Measurements from ENCODE around the gene SNX25. TPM values are rescaled to one million over a fixed set of nuclear protein-coding genes. Genes with fewer than 3 reads are reported as not detected.

Gene SNX25
- polyA plus RNA-seq, 1 of the 3 experiments (the other 2 are of a cell fraction): 8.5 TPM

GRCh38 chr4:185242749-185243533 lies 33.5 kb downstream of the SNX25 start (continued):
- TF ChIP-seq YY1 (IDR thresholded peaks at IDR 0.05; ENCODE audit: low read depth): no peak
- no peak for TF ChIP-seq TAF1 (IDR thresholded peaks at IDR 0.05; ENCODE audit: borderline replicate concordance, low read depth, low read length)
- TF ChIP-seq FOXJ3 (CRISPR knock-in tag; IDR thresholded peaks at IDR 0.05): no peak
- no peak for TF ChIP-seq REST (IDR thresholded peaks at IDR 0.05; ENCODE audit: low read depth, low read length)
- no peak for TF ChIP-seq MAX (IDR thresholded peaks at IDR 0.05; ENCODE audit: low read depth)
- no peak for TF ChIP-seq RXRA (IDR thresholded peaks at IDR 0.05; ENCODE audit: borderline replicate concordance, low read depth)

GRCh38 chr4:185243879-185244278 lies 34.5 kb downstream of the SNX25 start:
- CTCF ChIA-PET: interaction anchor here (1.5 kb wide), 1 partner anchor 9 kb away, joined by 3 read pairs; no protein-coding TSS in a partner anchor
- no peaks in the 10 kb centered on the region for H3K9me3 ChIP-seq
- no peak overlapping the region for H3K27ac ChIP-seq (ENCODE audit: low read depth in 2 of 2, low read length in 1 of 2)
- H3K79me2 ChIP-seq (ENCODE audit: insufficient read depth): peaks cover 81% of the 10 kb centered on the region
- WGBS (ENCODE audit: low lambda C conversion rate): 100% methylated on average over 4 of the region's 4 CpGs
- H3K9ac ChIP-seq: no peak overlapping the region
- no peak overlapping the region for H2AFZ ChIP-seq (ENCODE audit: low read depth)
- no peak overlapping the region for H3K4me2 ChIP-seq
- peaks cover 3% of the 10 kb centered on the region for H4K20me1 ChIP-seq (ENCODE audit: insufficient read depth)
- H3K4me1 ChIP-seq (ENCODE audit: control insufficient read depth in 1 of 2, insufficient read depth in 2 of 2, low read depth in 1 of 2, low read length in 1 of 2): peaks cover 9 to 10% of the 10 kb centered on the region in 2 experiments; a peak in 3 of 4 replicates
- POLR2A ChIA-PET: no interaction called here
- peaks cover 9% of the 10 kb centered on the region for H3F3A ChIP-seq (replicated peaks; ENCODE audit: insufficient read depth)
- H3K4me3 ChIP-seq (ENCODE audit: low read depth in 2 of 2, low read length in 1 of 2): no peak overlapping the region
- TF ChIP-seq SMC3 (IDR thresholded peaks at IDR 0.05; ENCODE audit: low read depth, low read length) (no peak), TAF1 (IDR thresholded peaks at IDR 0.05; ENCODE audit: borderline replicate concordance, low read depth, low read length) (no peak), NFIC (IDR thresholded peaks at IDR 0.05; ENCODE audit: borderline replicate concordance) (no peak), USF1 (IDR thresholded peaks at IDR 0.05; ENCODE audit: borderline replicate concordance, low read depth) (no peak), FOXM1 (IDR thresholded peaks at IDR 0.05; ENCODE audit: low read depth) (no peak), MAX (IDR thresholded peaks at IDR 0.05; ENCODE audit: low read depth) (no peak), JUND (IDR thresholded peaks at IDR 0.05) (no peak), POLR2AphosphoS5 (IDR thresholded peaks at IDR 0.05; ENCODE audit: low read depth, low read length) (no peak), USF2 (IDR thresholded peaks at IDR 0.05; ENCODE audit: borderline replicate concordance, low read depth, low read length) (no peak), PBX3 (IDR thresholded peaks at IDR 0.05) (no peak), IRF3 (IDR thresholded peaks at IDR 0.05; ENCODE audit: low read depth, low read length) (no peak)
- H3K36me3 ChIP-seq (replicated peaks in 1 of 2; ENCODE audit: control insufficient read depth in 1 of 2, insufficient read depth in 2 of 2, low read length in 1 of 2): peaks cover 0 to 9% of the 10 kb centered on the region in 2 experiments
- DNase-seq: no peak
- H3K27me3 ChIP-seq (ENCODE audit: insufficient read depth): no peaks in the 10 kb centered on the region
- no peaks in the 10 kb centered on the region for H3K9me2 ChIP-seq
